Kidney (tissue), 14 donors: ENCODE results near the gene MAS1. TPM values are rescaled to one million over a fixed set of nuclear protein-coding genes. Genes with fewer than 3 reads are reported as not detected.
"Not testable (repeated sequence)": the region's sequence is repeated elsewhere in the genome, so short reads cannot be mapped to it uniquely, and the experiment has no call there.

Experiments
- DNase-seq, 5 donors: peaks; one replicate each; pipeline ENCODE4 v3.0.0-alpha.2; 2013 to 2020
- FAIRE-seq: peaks from 2 replicates; lab custom pipeline; 2012; peaks lifted over from hg19 to GRCh38; lab: Jason Lieb, UNC
- H3K27ac ChIP-seq, 2 donors: one replicate each; pipeline ENCODE4 v1.7.0; 2013; ENCODE audit warnings: low read depth in 2 of 2, low read length in 2 of 2, inconsistent platforms in 1 of 2
- H3K27me3 ChIP-seq: one replicate; pipeline ENCODE4 v1.7.1; 2013; ENCODE audit warnings: low read length, inconsistent platforms; ENCODE audit not compliant: control insufficient read depth, insufficient read depth
- H3K36me3 ChIP-seq, 3 donors: one replicate each; pipeline versions ENCODE4 v1.7.0 to v1.7.1; 2013; ENCODE audit warnings: low read length in 3 of 3, control low read depth in 1 of 3, inconsistent platforms in 1 of 3; ENCODE audit not compliant: insufficient read depth in 3 of 3, control insufficient read depth in 2 of 3
- H3K4me1 ChIP-seq, 3 donors: one replicate each; pipeline versions ENCODE4 v1.7.0 to v1.7.1; 2013; ENCODE audit warnings: low read length in 3 of 3, inconsistent platforms in 1 of 3, low read depth in 1 of 3; ENCODE audit not compliant: control insufficient read depth in 2 of 3, insufficient read depth in 2 of 3
- H3K4me3 ChIP-seq, 3 donors: one replicate each; pipeline versions ENCODE4 v1.7.0 to v1.8.1; 2013; ENCODE audit warnings: low read length in 3 of 3, control low read depth in 1 of 3, inconsistent platforms in 1 of 3
- H3K9ac ChIP-seq, 3 donors: one replicate each; pipeline versions ENCODE4 v1.7.0 to v1.7.1; 2013; ENCODE audit warnings: low read length in 3 of 3, control low read depth in 1 of 3, inconsistent platforms in 1 of 3
- H3K9me3 ChIP-seq, 3 donors: one replicate each; pipeline versions ENCODE4 v1.7.0 to v1.7.1; 2013; ENCODE audit warnings: low read length in 3 of 3, control low read depth in 1 of 3, inconsistent platforms in 1 of 3; ENCODE audit not compliant: control insufficient read depth in 2 of 3, insufficient read depth in 1 of 3
- intact Hi-C: fragments of 100-400 bp; cut with DNase I; formaldehyde crosslinking; loops from one replicate; pipeline ENCODE4 v1.11.1; 2022
- polyA plus RNA-seq: library from polyadenylated mRNA; stranded (reverse); fragments of 350-450 nt; fragmentation: Illumina TruSeq; extraction: RNeasy Lipid Tissue Mini Kit (QIAGEN cat#74804); gene quantifications from one replicate; pipeline ENCODE4 v1.2.3, GENCODE V29; 2014; ENCODE audit warnings: low read depth, low replicate concordance; ENCODE audit not compliant: insufficient read depth
- total RNA-seq: library from RNA; stranded (reverse); fragmentation: NEBNext Ultra II Directional; extraction: Animal tissue kit (Norgen Biotek cat#: 25700); gene quantifications from one replicate; pipeline ENCODE4 v1.2.1, GENCODE V29; 2021
- TF ChIP-seq, protein P1 (sequence below): IDR thresholded peaks from 3 replicates; pipeline ENCODE4 v1.5.1; 2012; ENCODE audit warnings: mild to moderate bottlenecking, moderate library complexity, borderline replicate concordance; ENCODE audit not compliant: insufficient read depth; ENCODE audit errors: extremely low read depth
- donor health status: control.
- donor health status: control.
- donor health status: control.
- donor health status: control.
- donor health status: control.
- donor health status: DM: yes; HTN: yes; CAD: no.
- donor health status: Normal renal cell carcinoma (clear cell type).

Gene MAS1
- total and polyA plus RNA-seq, 2 donors from 2014 or later = not detected

DNA sequence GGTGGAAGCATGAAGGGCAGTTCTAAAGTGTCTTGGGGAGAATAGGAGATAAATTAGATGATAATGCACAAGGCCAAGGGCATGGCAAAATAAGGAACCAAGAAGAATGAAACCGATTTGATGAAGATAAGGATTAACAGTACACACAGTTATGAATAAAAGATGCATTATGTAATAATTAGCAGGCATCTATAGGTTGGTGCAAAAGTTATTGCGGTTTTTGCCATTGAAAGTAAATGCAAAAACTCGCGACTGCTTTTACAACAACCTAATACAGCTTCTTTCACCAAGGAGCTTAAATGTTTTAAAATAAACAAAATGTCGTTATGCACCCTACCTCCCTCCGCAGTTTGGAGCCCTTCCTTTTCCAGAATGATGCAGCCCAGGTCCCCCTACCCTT is 29.0 kb downstream of the MAS1 start:
- Histone ChIP-seq H3K4me1 (no peaks in the 10 kb centered on the region), H3K9me3 (no peaks in the 10 kb centered on the region), H3K27me3 (no peaks in the 10 kb centered on the region), H3K4me3 (no peak overlapping the region), H3K9ac (no peak overlapping the region), H3K36me3 (no peaks in the 10 kb centered on the region), H3K27ac (no peak overlapping the region)
- intact Hi-C loops = no loop called here
- TF ChIP-seq, protein P1, sequence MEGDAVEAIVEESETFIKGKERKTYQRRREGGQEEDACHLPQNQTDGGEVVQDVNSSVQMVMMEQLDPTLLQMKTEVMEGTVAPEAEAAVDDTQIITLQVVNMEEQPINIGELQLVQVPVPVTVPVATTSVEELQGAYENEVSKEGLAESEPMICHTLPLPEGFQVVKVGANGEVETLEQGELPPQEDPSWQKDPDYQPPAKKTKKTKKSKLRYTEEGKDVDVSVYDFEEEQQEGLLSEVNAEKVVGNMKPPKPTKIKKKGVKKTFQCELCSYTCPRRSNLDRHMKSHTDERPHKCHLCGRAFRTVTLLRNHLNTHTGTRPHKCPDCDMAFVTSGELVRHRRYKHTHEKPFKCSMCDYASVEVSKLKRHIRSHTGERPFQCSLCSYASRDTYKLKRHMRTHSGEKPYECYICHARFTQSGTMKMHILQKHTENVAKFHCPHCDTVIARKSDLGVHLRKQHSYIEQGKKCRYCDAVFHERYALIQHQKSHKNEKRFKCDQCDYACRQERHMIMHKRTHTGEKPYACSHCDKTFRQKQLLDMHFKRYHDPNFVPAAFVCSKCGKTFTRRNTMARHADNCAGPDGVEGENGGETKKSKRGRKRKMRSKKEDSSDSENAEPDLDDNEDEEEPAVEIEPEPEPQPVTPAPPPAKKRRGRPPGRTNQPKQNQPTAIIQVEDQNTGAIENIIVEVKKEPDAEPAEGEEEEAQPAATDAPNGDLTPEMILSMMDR = no peak
- DNase-seq (no peak), FAIRE-seq (no peak)

DNA sequence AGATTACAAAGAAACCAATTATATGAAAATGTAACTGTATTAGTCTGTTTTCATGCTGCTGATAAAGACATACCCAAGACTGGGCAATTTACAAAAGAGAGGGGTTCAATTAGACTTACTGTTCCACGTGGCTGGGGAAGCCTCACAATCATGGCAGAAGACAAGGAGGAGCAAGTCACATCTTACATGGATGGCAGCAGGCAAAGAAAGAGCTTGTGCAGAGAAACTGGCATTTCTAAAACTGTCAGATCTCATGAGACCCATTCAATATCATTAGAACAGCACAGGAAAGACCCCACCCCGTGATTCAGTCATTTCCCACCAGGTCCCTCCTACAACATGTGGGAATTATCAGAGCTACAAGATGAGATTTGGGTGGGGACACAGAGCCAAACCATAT is 33.4 kb downstream of the MAS1 start:
- H3K4me1 ChIP-seq, H3K36me3 ChIP-seq, H3K9me3 ChIP-seq, FAIRE-seq, H3K9ac ChIP-seq, intact Hi-C loops, H3K27me3 ChIP-seq, H3K27ac ChIP-seq, H3K4me3 ChIP-seq, DNase-seq: not testable (repeated sequence)

DNA sequence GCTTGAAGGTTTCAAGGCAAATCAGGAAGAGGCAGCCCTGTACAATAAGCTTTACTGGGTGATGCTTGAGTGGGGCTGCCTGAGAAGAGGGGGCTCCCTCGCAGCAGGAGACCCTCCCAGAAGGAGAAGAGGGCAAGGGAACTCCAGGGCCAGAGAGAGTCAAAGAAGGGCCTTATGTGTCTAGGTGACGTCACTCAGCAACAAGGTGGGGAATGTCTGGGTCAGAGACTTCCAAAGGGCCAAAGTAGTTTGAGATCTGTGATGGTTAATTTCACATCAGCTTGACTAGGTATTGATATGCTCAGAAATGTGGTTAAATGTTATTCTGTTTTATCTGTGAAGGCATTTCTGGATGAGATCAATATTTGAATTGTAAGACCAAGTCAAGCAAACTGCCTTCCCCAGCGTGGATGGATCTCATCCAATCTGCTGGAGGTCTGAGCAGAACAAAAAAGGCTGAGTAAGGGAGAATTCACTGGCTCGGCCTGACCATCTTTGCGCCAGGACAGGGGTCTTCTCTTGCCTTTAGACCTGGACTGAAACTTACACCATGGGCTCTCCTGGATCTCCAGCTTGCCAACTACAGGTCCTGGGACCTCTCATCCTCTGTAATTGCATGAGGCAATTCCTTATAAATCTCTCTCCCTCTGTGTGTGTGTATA is 35.9 kb downstream of the MAS1 start:
- Histone ChIP-seq H3K27ac (no peak overlapping the region), H3K4me1 (peaks cover 0 to 10% (median 6%) of the 10 kb centered on the region in 3 donors), H3K27me3 (no peaks in the 10 kb centered on the region), H3K4me3 (no peak overlapping the region), H3K9me3 (no peaks in the 10 kb centered on the region), H3K9ac (no peak overlapping the region), H3K36me3 (no peaks in the 10 kb centered on the region)
- TF ChIP-seq, protein P1 = no peak
- intact Hi-C loops = no loop called here
- DNase-seq (no peak), FAIRE-seq (no peak)

DNA sequence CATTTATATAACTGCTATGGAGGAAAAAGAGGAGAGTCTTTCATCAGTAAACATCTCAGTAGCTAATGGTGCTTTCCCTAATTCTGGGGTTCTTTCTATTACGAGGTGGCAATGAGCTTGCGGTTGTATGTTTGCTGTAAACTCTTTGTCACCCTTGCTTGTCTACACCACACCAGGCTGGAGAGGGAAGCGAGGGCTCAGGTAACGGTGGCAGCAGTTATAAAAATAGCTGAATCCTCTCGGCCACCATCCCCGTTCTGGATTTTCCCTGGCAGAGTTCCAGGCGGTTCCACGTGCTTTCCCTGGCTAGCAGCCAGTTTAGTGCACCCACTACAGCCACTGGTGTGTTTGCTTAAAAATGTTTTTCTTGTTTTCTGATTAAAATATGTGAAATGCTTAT is 39.0 kb downstream of the MAS1 start:
- no peak overlapping the region for H3K4me3 ChIP-seq
- DNase-seq (peak; percentile 27 to 78 (median 45)), FAIRE-seq (no peak)
- H3K36me3 ChIP-seq = no peaks in the 10 kb centered on the region
- H3K27me3 ChIP-seq = no peaks in the 10 kb centered on the region
- H3K9me3 ChIP-seq = no peaks in the 10 kb centered on the region
- TF ChIP-seq, protein P1 = no peak
- H3K9ac ChIP-seq = no peak overlapping the region
- intact Hi-C loops = no loop called here
- H3K27ac ChIP-seq = peak overlapping the region in 1 of 2 donors; percentile 41
- H3K4me1 ChIP-seq = peaks cover 0 to 10% (median 6%) of the 10 kb centered on the region in 3 donors
